Nucleus accumbens (tissue), 56 donors: ENCODE data around the gene UQCR11.

ENCODE experiments used
- DNase-seq, 56 donors: peaks; one replicate each; lab custom pipeline; 2025; lab: John Stamatoyannopoulos, UW

The UQCR11 gene

GRCh38 chr19:1549332-1549945 is 55.8 kb downstream of the UQCR11 start:
- DNase-seq, result no peak
